Activated T-helper 17 cell treated with anti-CD3 and anti-CD28 coated beads, Interleukin-2, amount 50 U/mL, for 72 hours (primary cell): ENCODE measurements around the gene SREBF1. TPM values are rescaled to one million over a fixed set of nuclear protein-coding genes. Genes with fewer than 3 reads are reported as not detected.

Source experiments
- ATAC-seq: fragments of 150-1000 bp; cut with Tn5 transposase; replicated peaks from 2 replicates; pipeline ENCODE4 v1.10.0; 2021; ENCODE audit warnings: mild to moderate bottlenecking, moderate library complexity
- H3K27ac Mint-ChIP-seq: one replicate; pipeline ENCODE4 v1.8.0; 2022; ENCODE audit warnings: mixed read lengths
- H3K27me3 Mint-ChIP-seq: one replicate; pipeline ENCODE4 v1.8.0; 2022; ENCODE audit warnings: mixed read lengths
- H3K36me3 Mint-ChIP-seq: one replicate; pipeline ENCODE4 v1.8.0; 2022; ENCODE audit warnings: low read depth, mild to moderate bottlenecking, mixed read lengths
- H3K4me1 Mint-ChIP-seq: one replicate; pipeline ENCODE4 v1.8.0; 2022; ENCODE audit warnings: mixed read lengths
- H3K4me3 Mint-ChIP-seq: one replicate; pipeline ENCODE4 v1.8.0; 2022; ENCODE audit warnings: mild to moderate bottlenecking, mixed read lengths
- H3K9me3 Mint-ChIP-seq: one replicate; pipeline ENCODE4 v1.8.0; 2022; ENCODE audit warnings: mixed read lengths
- total RNA-seq, 2 donors: library from RNA; stranded (reverse); gene quantifications; one replicate each; pipeline ENCODE4 v1.2.3, GENCODE V29; 2022

SREBF1 gene
- total RNA-seq, 2 donors from 2014 or later = 65.5 to 74.1 TPM

DNA sequence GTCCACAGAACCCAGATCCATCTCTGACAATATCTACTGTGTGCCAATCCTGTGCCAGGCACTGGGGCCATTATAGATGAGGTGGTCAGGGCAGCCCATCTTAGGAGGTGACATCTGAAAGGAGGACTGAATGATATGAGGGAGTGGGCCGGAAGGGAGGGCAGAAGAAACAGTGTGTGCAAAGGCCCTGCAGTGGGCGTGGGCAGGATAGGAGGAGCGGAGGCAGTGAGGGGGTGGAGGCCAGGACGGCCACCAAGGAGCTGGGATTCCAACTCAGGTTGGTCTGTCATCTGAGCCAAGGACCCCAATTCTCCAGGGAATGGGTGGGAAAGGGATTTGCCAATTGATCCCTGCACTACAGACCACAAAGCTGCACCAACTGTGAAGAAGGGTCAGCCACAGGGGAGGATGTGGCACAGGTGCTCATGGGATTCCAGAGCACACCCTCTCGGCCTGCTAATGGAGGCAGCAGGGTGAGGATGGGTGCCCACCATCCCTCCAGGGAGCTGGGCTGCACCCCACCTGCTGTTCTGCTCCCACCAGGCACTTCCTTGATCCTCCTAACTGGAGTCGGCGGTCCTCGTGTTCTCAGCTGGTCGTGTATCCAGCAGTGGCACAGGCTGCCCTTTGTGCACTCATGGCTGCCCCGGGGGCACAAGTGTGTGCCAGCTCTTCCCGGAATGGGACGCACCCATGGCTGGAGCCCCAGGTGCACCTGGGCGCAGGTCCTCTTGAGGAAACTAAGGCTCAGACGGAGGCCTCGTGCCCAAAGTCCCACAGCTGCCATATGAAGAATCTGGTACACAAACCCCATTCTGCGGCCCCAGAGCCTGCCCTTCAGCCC is 9.6 kb downstream of the SREBF1 start:
- Mint-ChIP-seq H3K4me3 (peak overlapping the region; percentile 54), H3K9me3 (no peaks in the 10 kb centered on the region), H3K27ac (peak overlapping the region; percentile 70), H3K4me1 (peaks cover 34% of the 10 kb centered on the region), H3K36me3 (peaks cover 3% of the 10 kb centered on the region), H3K27me3 (no peaks in the 10 kb centered on the region)
- no peak for ATAC-seq

DNA sequence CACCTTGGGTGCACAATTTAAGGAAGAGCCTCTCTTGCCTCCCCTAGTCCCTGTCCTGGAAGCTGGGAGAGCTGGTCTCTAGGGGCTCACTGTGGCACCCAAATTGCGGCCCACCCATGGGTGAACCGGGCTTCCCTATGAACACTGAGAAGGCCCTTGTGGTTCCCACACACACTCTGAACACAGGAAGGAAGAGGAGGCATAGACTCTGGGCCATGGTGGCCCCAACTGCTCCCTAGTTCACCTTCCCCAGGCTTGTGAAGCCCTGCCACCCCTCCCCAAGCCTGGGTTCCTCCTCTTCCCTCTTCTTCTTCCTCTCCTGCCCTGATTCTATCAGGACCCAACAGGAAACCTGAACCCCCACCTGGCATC is 10.5 kb downstream of the SREBF1 start:
- Mint-ChIP-seq H3K4me3 (peak overlapping the region; percentile 54), H3K9me3 (no peaks in the 10 kb centered on the region), H3K27ac (peak overlapping the region; percentile 70), H3K4me1 (peaks cover 32% of the 10 kb centered on the region), H3K36me3 (no peaks in the 10 kb centered on the region), H3K27me3 (no peaks in the 10 kb centered on the region)
- ATAC-seq = no peak

DNA sequence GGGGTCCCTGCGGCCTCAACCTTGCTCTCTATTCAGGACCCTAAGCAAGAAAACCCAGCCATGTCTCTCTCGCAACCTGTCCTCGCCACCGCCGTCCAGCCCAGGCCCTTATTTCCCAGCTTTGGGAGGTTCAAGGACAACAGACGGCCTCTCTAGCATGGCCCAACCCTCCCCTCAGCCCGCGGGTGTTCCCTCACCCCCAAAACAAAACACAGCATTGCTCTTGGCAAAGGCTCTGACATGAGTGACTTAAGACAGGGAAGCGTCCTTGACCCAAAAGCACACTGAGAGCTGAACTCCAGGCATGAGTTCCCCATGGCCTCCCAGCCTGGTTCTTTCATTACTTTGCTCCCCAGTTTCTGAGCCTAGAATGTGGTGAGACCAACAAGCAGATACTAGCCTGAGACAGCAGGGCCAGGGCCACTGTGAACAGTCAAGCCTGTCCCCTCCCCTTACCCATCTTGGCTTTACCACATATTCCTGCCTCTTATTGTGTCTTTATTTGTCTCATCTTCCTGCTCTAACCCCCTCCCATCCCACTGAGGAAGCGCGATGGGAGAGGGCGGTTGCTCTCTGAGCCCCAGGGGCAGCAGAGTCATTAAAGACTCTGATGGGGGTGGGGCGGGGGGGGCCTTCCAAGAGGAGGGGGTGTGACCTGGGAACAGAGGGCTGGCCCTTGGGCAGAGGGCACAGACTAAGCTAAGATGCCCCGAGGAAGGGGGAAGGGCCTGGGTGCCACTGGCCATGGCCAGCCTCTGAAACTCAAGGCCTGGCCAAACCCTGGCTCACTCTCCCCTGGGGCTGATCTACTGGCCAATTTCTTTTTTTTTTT is 11.8 kb downstream of the SREBF1 start:
- ATAC-seq = no peak
- Mint-ChIP-seq H3K27ac (peak overlapping the region; percentile 74), H3K4me1 (peaks cover 43% of the 10 kb centered on the region), H3K36me3 (peaks cover 4% of the 10 kb centered on the region), H3K27me3 (no peaks in the 10 kb centered on the region), H3K4me3 (peak overlapping the region; percentile 80), H3K9me3 (no peaks in the 10 kb centered on the region)

DNA sequence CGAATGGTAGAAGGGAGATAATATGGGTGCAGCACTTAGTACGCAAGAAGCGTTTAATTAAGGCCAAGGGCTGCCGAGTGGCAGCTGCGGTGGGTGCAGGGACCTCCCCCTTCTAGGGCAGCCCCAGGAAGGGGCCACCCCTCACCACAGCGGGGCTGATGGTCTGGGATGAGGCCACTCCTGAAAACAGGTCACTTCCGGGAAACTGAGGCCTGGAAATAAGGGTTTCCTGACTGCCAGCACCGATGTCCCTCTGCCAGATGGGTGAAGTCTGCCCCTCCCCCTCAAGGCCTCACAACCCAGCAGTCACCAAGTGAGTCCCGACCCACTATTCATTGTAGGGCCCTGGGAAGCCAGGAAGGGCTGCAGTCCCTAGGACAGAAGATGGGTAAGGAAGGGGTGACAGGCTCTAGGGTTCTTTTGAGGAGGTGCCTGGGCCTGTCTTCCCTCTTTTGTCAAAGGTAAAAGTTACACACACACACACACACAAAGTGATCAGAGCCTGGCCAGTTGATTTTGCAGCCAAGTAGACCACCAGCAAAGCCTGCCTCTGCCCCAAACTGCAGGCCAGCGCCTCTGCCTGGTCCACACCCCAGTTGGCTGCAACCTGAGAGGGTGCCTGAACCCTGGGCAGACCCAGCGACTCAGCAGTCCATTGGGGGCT is 12.5 kb downstream of the SREBF1 start:
- H3K27me3 Mint-ChIP-seq = no peaks in the 10 kb centered on the region
- peaks cover 50% of the 10 kb centered on the region for H3K4me1 Mint-ChIP-seq
- H3K27ac Mint-ChIP-seq = peak overlapping the region; percentile 74
- H3K4me3 Mint-ChIP-seq = peak overlapping the region; percentile 80
- peak; percentile 55 for ATAC-seq
- H3K36me3 Mint-ChIP-seq = peaks cover 12% of the 10 kb centered on the region
- H3K9me3 Mint-ChIP-seq = no peaks in the 10 kb centered on the region

DNA sequence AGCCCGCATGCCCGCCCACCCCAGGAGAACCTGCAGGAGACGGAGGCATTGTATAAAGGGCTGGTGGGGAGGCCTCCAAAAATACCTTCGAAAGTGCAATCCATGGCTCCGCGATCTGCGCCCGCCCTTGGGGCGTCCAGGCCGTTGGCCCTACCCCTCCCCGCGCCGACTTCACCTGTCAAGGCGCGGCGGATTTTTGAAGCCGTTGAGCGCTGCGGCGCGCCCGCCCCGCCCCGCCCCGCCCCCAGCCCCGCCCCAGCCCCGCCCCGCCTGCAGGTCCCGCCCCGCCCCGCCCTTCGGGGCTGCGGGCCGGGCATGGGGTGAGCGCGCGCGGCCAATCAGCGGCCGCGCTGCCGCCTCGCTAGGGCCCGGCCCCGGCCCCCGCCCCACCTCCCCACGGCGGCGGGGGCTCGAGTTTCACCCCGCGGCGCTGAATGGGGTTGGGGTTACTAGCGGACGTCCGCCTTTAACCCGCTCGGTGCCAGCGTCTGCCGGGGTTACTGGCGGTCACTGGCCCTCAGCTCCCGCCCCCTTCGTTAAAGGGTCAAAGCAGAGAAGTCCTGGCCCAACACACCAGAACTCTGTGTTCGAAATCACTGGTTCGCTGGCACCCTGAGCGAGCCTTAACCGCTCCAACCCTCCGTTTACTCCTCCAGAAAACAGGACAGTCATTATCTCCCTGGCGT is 13.2 kb downstream of the SREBF1 start:
- Mint-ChIP-seq H3K27ac (peak overlapping the region; percentile 74), H3K9me3 (no peaks in the 10 kb centered on the region), H3K4me3 (peak overlapping the region; percentile 80), H3K4me1 (peaks cover 55% of the 10 kb centered on the region), H3K27me3 (no peaks in the 10 kb centered on the region), H3K36me3 (peaks cover 19% of the 10 kb centered on the region)
- ATAC-seq = peak; percentile 72

DNA sequence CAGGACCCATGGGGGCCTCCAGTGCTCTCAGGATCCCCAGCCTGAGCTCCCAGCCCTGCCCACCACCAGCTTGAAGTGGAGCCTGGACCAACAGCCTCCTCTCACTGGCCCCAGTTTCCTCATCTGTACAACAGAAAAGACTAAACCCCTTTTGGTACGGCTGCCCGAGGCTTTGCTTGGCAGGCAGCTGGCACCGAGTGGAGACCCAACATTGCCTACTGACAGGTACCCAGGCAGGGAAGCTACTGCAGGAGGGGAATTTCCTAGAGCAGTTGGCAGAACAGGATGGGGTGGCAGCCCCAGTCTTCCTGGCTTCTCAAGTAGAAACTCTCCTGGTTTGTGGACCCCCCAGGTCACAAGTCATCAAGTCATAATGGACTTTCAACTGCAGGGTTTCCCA is 14.2 kb downstream of the SREBF1 start:
- H3K27me3 Mint-ChIP-seq = no peaks in the 10 kb centered on the region
- H3K9me3 Mint-ChIP-seq = no peaks in the 10 kb centered on the region
- peak overlapping the region; percentile 80 for H3K4me3 Mint-ChIP-seq
- ATAC-seq = no peak
- H3K36me3 Mint-ChIP-seq = peaks cover 28% of the 10 kb centered on the region
- peaks cover 52% of the 10 kb centered on the region for H3K4me1 Mint-ChIP-seq
- no peak overlapping the region for H3K27ac Mint-ChIP-seq

GRCh38 chr17:17822189-17822588 is 14.6 kb downstream of the SREBF1 start:
- Mint-ChIP-seq H3K9me3 (no peaks in the 10 kb centered on the region), H3K36me3 (peaks cover 32% of the 10 kb centered on the region)
- no peak for ATAC-seq

DNA sequence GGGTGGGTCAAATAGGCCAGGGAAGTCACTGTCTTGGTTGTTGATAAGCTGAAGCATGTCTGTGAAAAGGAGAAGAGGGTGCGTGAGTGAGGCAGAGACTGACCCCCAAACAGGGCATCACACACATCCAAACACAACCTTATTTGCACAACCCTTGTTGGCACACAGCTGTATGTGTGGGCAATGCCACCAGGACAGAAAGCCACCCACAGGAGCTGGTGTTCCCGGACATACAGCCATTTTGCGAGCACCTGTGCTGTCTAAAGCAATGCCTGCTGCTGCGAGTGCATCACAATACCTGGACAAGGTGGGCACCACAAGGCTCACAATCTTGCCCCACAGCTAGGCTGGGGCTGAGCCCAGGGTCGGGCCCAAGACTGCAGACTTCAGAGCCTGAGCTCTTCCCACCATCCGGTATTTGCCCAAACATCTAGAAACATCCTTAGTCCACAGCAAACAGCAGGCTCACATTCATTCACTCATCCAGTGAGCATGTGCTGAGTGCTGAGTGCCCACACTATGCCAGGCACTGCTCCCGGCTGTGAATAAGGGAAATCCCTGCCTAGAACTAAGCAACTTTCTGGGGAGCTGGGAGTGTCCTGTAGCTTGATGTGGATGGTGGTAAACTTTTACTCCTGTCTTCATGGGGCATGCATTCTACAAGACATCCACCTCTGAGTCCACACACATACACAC is 16.2 kb downstream of the SREBF1 start:
- Mint-ChIP-seq H3K36me3 (peaks cover 47% of the 10 kb centered on the region), H3K9me3 (no peaks in the 10 kb centered on the region), H3K27me3 (no peaks in the 10 kb centered on the region), H3K4me3 (peak overlapping the region; percentile 56), H3K27ac (no peak overlapping the region), H3K4me1 (peaks cover 38% of the 10 kb centered on the region)
- no peak for ATAC-seq

More at GRCh38 chr17:17822189-17822588, 14.6 kb downstream of the SREBF1 start:
- Mint-ChIP-seq H3K4me1 (peaks cover 52% of the 10 kb centered on the region), H3K27ac (no peak overlapping the region), H3K4me3 (peak overlapping the region; percentile 80), H3K27me3 (no peaks in the 10 kb centered on the region)

DNA sequence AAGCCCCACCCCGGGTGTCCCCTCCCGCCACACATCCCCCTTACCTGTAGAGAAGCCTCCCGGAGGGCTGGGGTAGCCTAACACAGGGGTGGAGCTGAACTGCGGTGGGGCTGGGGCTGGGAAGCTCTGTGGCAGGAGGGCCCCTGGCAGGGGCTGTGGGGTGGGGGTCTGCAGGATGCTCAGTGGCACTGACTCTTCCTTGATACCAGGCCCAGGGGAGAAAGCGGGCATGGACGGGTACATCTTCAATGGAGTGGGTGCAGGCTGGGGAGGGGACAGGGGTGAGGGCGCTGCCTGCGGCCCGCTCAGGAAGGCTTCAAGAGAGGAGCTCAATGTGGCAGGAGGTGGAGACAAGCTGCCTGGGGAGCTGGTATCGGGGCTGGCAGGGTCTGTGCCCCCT is 16.7 kb downstream of the SREBF1 start:
- no peak for ATAC-seq
- Mint-ChIP-seq H3K9me3 (no peaks in the 10 kb centered on the region), H3K36me3 (peaks cover 53% of the 10 kb centered on the region), H3K27ac (no peak overlapping the region), H3K4me1 (peaks cover 36% of the 10 kb centered on the region), H3K27me3 (no peaks in the 10 kb centered on the region), H3K4me3 (peak overlapping the region; percentile 56)

- ATAC-seq = peak; percentile 85
- Mint-ChIP-seq H3K4me1 (peaks cover 31% of the 10 kb centered on the region), H3K9me3 (no peaks in the 10 kb centered on the region)
Measured at GRCh38 chr17:17819561-17819995, 17.2 kb downstream of the SREBF1 start.

DNA sequence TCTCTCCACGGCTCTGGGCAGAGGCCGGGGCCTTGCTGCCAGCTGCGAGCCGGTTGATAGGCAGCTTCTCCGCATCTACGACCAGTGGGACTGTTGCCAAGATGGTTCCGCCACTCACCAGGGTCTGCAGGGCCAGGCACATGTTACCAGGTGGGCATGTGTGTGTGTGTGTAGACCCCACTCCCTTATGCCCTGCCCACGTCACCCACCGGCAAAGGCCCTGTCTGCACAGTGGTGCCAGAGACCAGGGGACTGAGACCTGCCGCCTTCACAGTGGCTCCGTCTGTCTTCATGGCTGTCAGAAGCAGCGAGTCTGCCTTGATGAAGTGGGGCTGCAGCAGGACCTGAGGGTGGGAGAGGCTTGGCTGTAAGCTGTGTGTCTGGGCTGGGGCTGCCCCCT is 17.7 kb downstream of the SREBF1 start:
- Mint-ChIP-seq H3K36me3 (peaks cover 61% of the 10 kb centered on the region), H3K4me1 (peaks cover 26% of the 10 kb centered on the region), H3K27ac (no peak overlapping the region), H3K27me3 (no peaks in the 10 kb centered on the region), H3K9me3 (no peaks in the 10 kb centered on the region), H3K4me3 (peak overlapping the region; percentile 56)
- no peak for ATAC-seq

More at GRCh38 chr17:17819561-17819995, 17.2 kb downstream of the SREBF1 start:
- Mint-ChIP-seq H3K4me3 (peak overlapping the region; percentile 56), H3K27ac (no peak overlapping the region), H3K27me3 (no peaks in the 10 kb centered on the region), H3K36me3 (peaks cover 57% of the 10 kb centered on the region)

GRCh38 chr17:17818088-17818526 is 18.7 kb downstream of the SREBF1 start:
- Mint-ChIP-seq H3K4me3 (no peak overlapping the region), H3K36me3 (peaks cover 64% of the 10 kb centered on the region), H3K27ac (no peak overlapping the region), H3K27me3 (no peaks in the 10 kb centered on the region), H3K9me3 (no peaks in the 10 kb centered on the region), H3K4me1 (peaks cover 24% of the 10 kb centered on the region)
- ATAC-seq = no peak

DNA sequence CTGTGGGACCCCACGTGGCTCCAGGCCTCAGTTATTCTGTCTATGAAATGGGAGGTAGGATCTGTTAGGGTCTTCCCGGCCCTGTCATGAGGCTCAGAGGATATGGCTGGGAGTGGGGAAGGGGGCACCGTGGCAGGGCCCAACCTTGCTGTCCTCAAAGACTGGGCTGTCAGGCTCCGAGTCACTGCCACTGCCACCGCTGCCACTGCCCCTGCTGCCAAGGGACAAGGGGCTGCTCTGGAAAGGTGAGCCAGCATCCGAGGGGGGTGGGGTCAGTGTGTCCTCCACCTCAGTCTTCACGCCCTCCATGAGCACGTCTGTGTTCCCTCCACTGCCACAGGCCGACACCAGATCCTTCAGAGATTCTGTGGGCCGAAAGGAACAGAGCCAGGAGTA is 19.2 kb downstream of the SREBF1 start:
- Mint-ChIP-seq H3K4me1 (peaks cover 24% of the 10 kb centered on the region), H3K27me3 (no peaks in the 10 kb centered on the region), H3K9me3 (no peaks in the 10 kb centered on the region), H3K27ac (no peak overlapping the region), H3K36me3 (peaks cover 67% of the 10 kb centered on the region), H3K4me3 (no peak overlapping the region)
- ATAC-seq = no peak
